GM08714 (cell line): Measurements from ENCODE around the gene CCDC86.
A peak's percentile ranks its signal among the peaks of the same experiment; 100 is the strongest.

Experiments used
- H3K4me3 ChIP-seq: fragments of 200-500 bp; sonication (Bioruptor generic); 2 replicates; pipeline ENCODE4 v1.5.1; 2014; ENCODE audit warnings: mild to moderate bottlenecking, low read length, inconsistent platforms
- ZNF274 ChIP-seq: IDR thresholded peaks from 2 replicates; pipeline ENCODE4 v1.6.1; 2012; ENCODE audit warnings: mild to moderate bottlenecking, low read depth, low read length

CCDC86 gene

GRCh38 chr11:60842668-60843600, 1.0 kb downstream of the CCDC86 start:
- TF ChIP-seq ZNF274: no peak
- H3K4me3 ChIP-seq: peak overlapping the region; percentile 84

GRCh38 chr11:60844045-60844869, 2.3 kb downstream of the CCDC86 start:
- H3K4me3 ChIP-seq: peak overlapping the region; percentile 84; the same call in 1 of the 2 replicates
- no peak for TF ChIP-seq ZNF274

- no peak overlapping the region; the same call in 1 of the 2 replicates for H3K4me3 ChIP-seq
- TF ChIP-seq ZNF274: no peak
Measured at GRCh38 chr11:60844870-60845221, 2.9 kb downstream of the CCDC86 start.

- H3K4me3 ChIP-seq: no peak overlapping the region
- no peak for TF ChIP-seq ZNF274
Measured at GRCh38 chr11:60845338-60845737, 3.4 kb downstream of the CCDC86 start.

GRCh38 chr11:60847281-60847680, 5.4 kb downstream of the CCDC86 start:
- no peak for TF ChIP-seq ZNF274
- no peak overlapping the region for H3K4me3 ChIP-seq

GRCh38 chr11:60847896-60848295, 6.0 kb downstream of the CCDC86 start:
- no peak overlapping the region for H3K4me3 ChIP-seq
- TF ChIP-seq ZNF274: no peak

- no peak overlapping the region for H3K4me3 ChIP-seq
- TF ChIP-seq ZNF274: no peak
Measured at GRCh38 chr11:60848714-60849151, 6.8 kb downstream of the CCDC86 start.

GRCh38 chr11:60849641-60850520, 8.0 kb downstream of the CCDC86 start:
- no peak for TF ChIP-seq ZNF274
- no peak overlapping the region for H3K4me3 ChIP-seq

- H3K4me3 ChIP-seq: no peak overlapping the region
- no peak for TF ChIP-seq ZNF274
Measured at GRCh38 chr11:60851327-60852104, 9.6 kb downstream of the CCDC86 start.

- no peak for TF ChIP-seq ZNF274
- H3K4me3 ChIP-seq: no peak overlapping the region
Measured at GRCh38 chr11:60852117-60852981, 10.4 kb downstream of the CCDC86 start.

- no peak overlapping the region for H3K4me3 ChIP-seq
- no peak for TF ChIP-seq ZNF274
Measured at GRCh38 chr11:60852982-60853950, 11.4 kb downstream of the CCDC86 start.
